Measurements from ENCODE around the gene RAD51B. TPM values are rescaled to one million over a fixed set of nuclear protein-coding genes. Genes with fewer than 3 reads are reported as not detected.

RAD51B gene
- total and polyA plus RNA-seq, 2 of the 13 experiments (the other 11 are each of a cell fraction or from before 2014, with no cell fraction given): 7.0 to 9.5 TPM

GRCh38 chr14:68408680-68409079, 589.1 kb downstream of the RAD51B start:
- H3K4me2 ChIP-seq (ENCODE audit: low read depth, low read length): no peak overlapping the region
- no TSS peak for BruUV-seq (replicated peaks)
- no peaks in the 10 kb centered on the region for H3K9me3 ChIP-seq (ENCODE audit: low read length)
- no peak for FAIRE-seq
- no peak overlapping the region for H2AFZ ChIP-seq (ENCODE audit: low read length)
- in situ Hi-C loops (cut with HindIII; ENCODE audit: extremely low pct_ligation_motif_present, low pct_unique_long_range_greater_than_20kb) (no loop called here), intact Hi-C loops (cut with micrococcal nuclease; ENCODE audit: unreplicated experiment) (no loop called here)
- no peak for ATAC-seq
- no peaks in the 10 kb centered on the region for H3K36me3 ChIP-seq (replicated peaks in 1 of 2; ENCODE audit: control insufficient read depth in 1 of 2, insufficient read depth in 2 of 2, low read length in 2 of 2)
- TF ChIP-seq STAG1 (CRISPR knock-in tag; IDR thresholded peaks at IDR 0.05) (peak; percentile 56), ZNF589 (CRISPR knock-in tag; conservative IDR thresholded peaks at IDR 0.05) (no peak)
- DNase-seq (ENCODE audit: low spot score): no peak
- H3K4me3 ChIP-seq (replicated peaks in 1 of 3; ENCODE audit: insufficient read depth in 1 of 3, low read depth in 2 of 3, low read length in 3 of 3): no peak overlapping the region
- no peaks in the 10 kb centered on the region for H3K27me3 ChIP-seq (ENCODE audit: control insufficient read depth in 1 of 2, insufficient read depth in 2 of 2, low read length in 2 of 2)
- CTCF ChIA-PET (ENCODE audit: low intra/inter-chr PET ratio, low total read pairs): no interaction called here
- no peak overlapping the region for H3K27ac ChIP-seq (ENCODE audit: extremely low read length, insufficient read depth, low read length)
- POLR2A ChIA-PET: no interaction called here
- H3K4me1 ChIP-seq (ENCODE audit: insufficient read depth, low read length): no peaks in the 10 kb centered on the region
- H4K20me1 ChIP-seq (ENCODE audit: insufficient read depth, low read length): no peaks in the 10 kb centered on the region
- no peak overlapping the region for H3K9ac ChIP-seq (ENCODE audit: insufficient read depth, low read depth, low read length)
- 94% methylated on average over 4 of the region's 4 CpGs for WGBS (ENCODE audit: low lambda C conversion rate)
- H3K79me2 ChIP-seq (ENCODE audit: insufficient read depth, low read length): no peaks in the 10 kb centered on the region

GRCh38 chr14:68409387-68409786, 589.8 kb downstream of the RAD51B start:
- Histone ChIP-seq H3K4me3 (replicated peaks in 1 of 3; ENCODE audit: insufficient read depth in 1 of 3, low read depth in 2 of 3, low read length in 3 of 3) (no peak overlapping the region), H3K9ac (ENCODE audit: insufficient read depth, low read depth, low read length) (no peak overlapping the region), H4K20me1 (ENCODE audit: insufficient read depth, low read length) (no peaks in the 10 kb centered on the region), H3K9me3 (ENCODE audit: low read length) (no peaks in the 10 kb centered on the region), H3K27ac (ENCODE audit: extremely low read length, insufficient read depth, low read length) (no peak overlapping the region), H3K4me1 (ENCODE audit: insufficient read depth, low read length) (no peaks in the 10 kb centered on the region), H2AFZ (ENCODE audit: low read length) (no peak overlapping the region), H3K36me3 (replicated peaks in 1 of 2; ENCODE audit: control insufficient read depth in 1 of 2, insufficient read depth in 2 of 2, low read length in 2 of 2) (no peaks in the 10 kb centered on the region), H3K27me3 (ENCODE audit: control insufficient read depth in 1 of 2, insufficient read depth in 2 of 2, low read length in 2 of 2) (no peaks in the 10 kb centered on the region), H3K79me2 (ENCODE audit: insufficient read depth, low read length) (no peaks in the 10 kb centered on the region), H3K4me2 (ENCODE audit: low read depth, low read length) (no peak overlapping the region)
- DNase-seq (ENCODE audit: low spot score) (no peak), FAIRE-seq (no peak), ATAC-seq (no peak)
- in situ Hi-C loops (cut with HindIII; ENCODE audit: extremely low pct_ligation_motif_present, low pct_unique_long_range_greater_than_20kb): no loop called here
- BruUV-seq (replicated peaks): no TSS peak
- TF ChIP-seq MIER3 (CRISPR knock-in tag; IDR thresholded peaks at IDR 0.05; ENCODE audit: borderline replicate concordance) (no peak), ZNF547 (CRISPR knock-in tag; IDR thresholded peaks at IDR 0.05) (no peak), ZNF510 (CRISPR knock-in tag; IDR thresholded peaks at IDR 0.05; ENCODE audit: low read depth) (no peak), ZNF18 (CRISPR knock-in tag; IDR thresholded peaks at IDR 0.05; ENCODE audit: insufficient replicate concordance) (no peak), ZNF816 (CRISPR knock-in tag; IDR thresholded peaks at IDR 0.05; ENCODE audit: borderline replicate concordance) (no peak), ZNF530 (CRISPR knock-in tag; IDR thresholded peaks at IDR 0.05; ENCODE audit: low read depth) (no peak)
- CTCF ChIA-PET (ENCODE audit: low intra/inter-chr PET ratio, low total read pairs): no interaction called here
- POLR2A ChIA-PET: no interaction called here
- intact Hi-C loops (cut with micrococcal nuclease; ENCODE audit: unreplicated experiment): no loop called here

Data from HepG2 (cell line).